ENCODE data around the gene LIMS1. TPM values are rescaled to one million over a fixed set of nuclear protein-coding genes. Genes with fewer than 3 reads are reported as not detected.
A peak's percentile ranks its signal among the peaks of the same experiment; 100 is the strongest.

The LIMS1 gene
- total and polyA plus RNA-seq, 2 of the 13 experiments (the other 11 are each of a cell fraction or from before 2014, with no cell fraction given) = 38.3 to 49.6 TPM

- peak; percentile 79; the same call in 1 of the 2 replicates for TF ChIP-seq ZNF280B (CRISPR knock-in tag; IDR thresholded peaks at IDR 0.05; ENCODE audit: borderline replicate concordance)
- TF ChIP-seq ZNF10 (CRISPR knock-in tag; IDR thresholded peaks at IDR 0.05; ENCODE audit: borderline replicate concordance, low read depth) = no peak
- TF ChIP-seq, protein P1, sequence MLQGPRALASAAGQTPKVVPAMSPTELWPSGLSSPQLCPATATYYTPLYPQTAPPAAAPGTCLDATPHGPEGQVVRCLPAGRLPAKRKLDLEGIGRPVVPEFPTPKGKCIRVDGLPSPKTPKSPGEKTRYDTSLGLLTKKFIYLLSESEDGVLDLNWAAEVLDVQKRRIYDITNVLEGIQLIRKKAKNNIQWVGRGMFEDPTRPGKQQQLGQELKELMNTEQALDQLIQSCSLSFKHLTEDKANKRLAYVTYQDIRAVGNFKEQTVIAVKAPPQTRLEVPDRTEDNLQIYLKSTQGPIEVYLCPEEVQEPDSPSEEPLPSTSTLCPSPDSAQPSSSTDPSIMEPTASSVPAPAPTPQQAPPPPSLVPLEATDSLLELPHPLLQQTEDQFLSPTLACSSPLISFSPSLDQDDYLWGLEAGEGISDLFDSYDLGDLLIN (CRISPR knock-in tag; IDR thresholded peaks at IDR 0.05; ENCODE audit: borderline replicate concordance) = no peak; the same call in 1 of the 2 replicates
- no peak; the same call in none of the 2 replicates for TF ChIP-seq ETV6 (CRISPR knock-in tag; conservative IDR thresholded peaks at IDR 0.05)
- peak; percentile 93 for TF ChIP-seq CREB3 (CRISPR knock-in tag; IDR thresholded peaks at IDR 0.05)
- 0 out of 2 replicates have a peak, but pooled peaks have one; percentile 44 for TF ChIP-seq ZNF652 (CRISPR knock-in tag; IDR thresholded peaks at IDR 0.05; ENCODE audit: borderline replicate concordance, low read depth)
- TF ChIP-seq, protein P2, sequence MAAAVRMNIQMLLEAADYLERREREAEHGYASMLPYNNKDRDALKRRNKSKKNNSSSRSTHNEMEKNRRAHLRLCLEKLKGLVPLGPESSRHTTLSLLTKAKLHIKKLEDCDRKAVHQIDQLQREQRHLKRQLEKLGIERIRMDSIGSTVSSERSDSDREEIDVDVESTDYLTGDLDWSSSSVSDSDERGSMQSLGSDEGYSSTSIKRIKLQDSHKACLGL (CRISPR knock-in tag; IDR thresholded peaks at IDR 0.05) = peak; percentile 81
- peak; percentile 60 for TF ChIP-seq SP2 (CRISPR knock-in tag; IDR thresholded peaks at IDR 0.05)
- no peak for TF ChIP-seq FOSL1 (CRISPR knock-in tag; IDR thresholded peaks at IDR 0.05; ENCODE audit: borderline replicate concordance)
- peak; percentile 90 for TF ChIP-seq DMAP1 (CRISPR knock-in tag; IDR thresholded peaks at IDR 0.05)
- TF ChIP-seq, protein P3, sequence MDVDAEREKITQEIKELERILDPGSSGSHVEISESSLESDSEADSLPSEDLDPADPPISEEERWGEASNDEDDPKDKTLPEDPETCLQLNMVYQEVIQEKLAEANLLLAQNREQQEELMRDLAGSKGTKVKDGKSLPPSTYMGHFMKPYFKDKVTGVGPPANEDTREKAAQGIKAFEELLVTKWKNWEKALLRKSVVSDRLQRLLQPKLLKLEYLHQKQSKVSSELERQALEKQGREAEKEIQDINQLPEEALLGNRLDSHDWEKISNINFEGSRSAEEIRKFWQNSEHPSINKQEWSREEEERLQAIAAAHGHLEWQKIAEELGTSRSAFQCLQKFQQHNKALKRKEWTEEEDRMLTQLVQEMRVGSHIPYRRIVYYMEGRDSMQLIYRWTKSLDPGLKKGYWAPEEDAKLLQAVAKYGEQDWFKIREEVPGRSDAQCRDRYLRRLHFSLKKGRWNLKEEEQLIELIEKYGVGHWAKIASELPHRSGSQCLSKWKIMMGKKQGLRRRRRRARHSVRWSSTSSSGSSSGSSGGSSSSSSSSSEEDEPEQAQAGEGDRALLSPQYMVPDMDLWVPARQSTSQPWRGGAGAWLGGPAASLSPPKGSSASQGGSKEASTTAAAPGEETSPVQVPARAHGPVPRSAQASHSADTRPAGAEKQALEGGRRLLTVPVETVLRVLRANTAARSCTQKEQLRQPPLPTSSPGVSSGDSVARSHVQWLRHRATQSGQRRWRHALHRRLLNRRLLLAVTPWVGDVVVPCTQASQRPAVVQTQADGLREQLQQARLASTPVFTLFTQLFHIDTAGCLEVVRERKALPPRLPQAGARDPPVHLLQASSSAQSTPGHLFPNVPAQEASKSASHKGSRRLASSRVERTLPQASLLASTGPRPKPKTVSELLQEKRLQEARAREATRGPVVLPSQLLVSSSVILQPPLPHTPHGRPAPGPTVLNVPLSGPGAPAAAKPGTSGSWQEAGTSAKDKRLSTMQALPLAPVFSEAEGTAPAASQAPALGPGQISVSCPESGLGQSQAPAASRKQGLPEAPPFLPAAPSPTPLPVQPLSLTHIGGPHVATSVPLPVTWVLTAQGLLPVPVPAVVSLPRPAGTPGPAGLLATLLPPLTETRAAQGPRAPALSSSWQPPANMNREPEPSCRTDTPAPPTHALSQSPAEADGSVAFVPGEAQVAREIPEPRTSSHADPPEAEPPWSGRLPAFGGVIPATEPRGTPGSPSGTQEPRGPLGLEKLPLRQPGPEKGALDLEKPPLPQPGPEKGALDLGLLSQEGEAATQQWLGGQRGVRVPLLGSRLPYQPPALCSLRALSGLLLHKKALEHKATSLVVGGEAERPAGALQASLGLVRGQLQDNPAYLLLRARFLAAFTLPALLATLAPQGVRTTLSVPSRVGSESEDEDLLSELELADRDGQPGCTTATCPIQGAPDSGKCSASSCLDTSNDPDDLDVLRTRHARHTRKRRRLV (CRISPR knock-in tag; IDR thresholded peaks at IDR 0.05) = peak; percentile 88; the same call in 1 of the 2 replicates
- TF ChIP-seq, protein P4, sequence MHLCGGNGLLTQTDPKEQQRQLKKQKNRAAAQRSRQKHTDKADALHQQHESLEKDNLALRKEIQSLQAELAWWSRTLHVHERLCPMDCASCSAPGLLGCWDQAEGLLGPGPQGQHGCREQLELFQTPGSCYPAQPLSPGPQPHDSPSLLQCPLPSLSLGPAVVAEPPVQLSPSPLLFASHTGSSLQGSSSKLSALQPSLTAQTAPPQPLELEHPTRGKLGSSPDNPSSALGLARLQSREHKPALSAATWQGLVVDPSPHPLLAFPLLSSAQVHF (CRISPR knock-in tag; IDR thresholded peaks at IDR 0.05) = peak; percentile 78; the same call in 1 of the 2 replicates
- no peak for TF ChIP-seq FOXK2 (IDR thresholded peaks at IDR 0.05)
- TF ChIP-seq SMYD3 (CRISPR knock-in tag; IDR thresholded peaks at IDR 0.05) = peak; percentile 65; the same call in 1 of the 2 replicates
- TF ChIP-seq HNF1B (CRISPR knock-in tag; IDR thresholded peaks at IDR 0.05) = peak; percentile 94
- TF ChIP-seq ISL2 (CRISPR knock-in tag; IDR thresholded peaks at IDR 0.05) = peak; percentile 89
- TF ChIP-seq NR2F2 (IDR thresholded peaks at IDR 0.05; ENCODE audit: borderline replicate concordance, low read depth) = no peak
Measured at GRCh38 chr2:108533832-108534583, at the start of gene LIMS1 (continued).
